GM19193 (cell line): ENCODE measurements around the gene PXN.

Experiments
- POLR2A ChIP-seq: IDR thresholded peaks from 4 replicates; pipeline ENCODE4 v1.6.1; 2011; ENCODE audit not compliant: insufficient read depth, insufficient read length; ENCODE audit errors: extremely low read depth

Gene PXN

GRCh38 chr12:120264904-120265472, 542 bp downstream of the PXN start:
- no peak for TF ChIP-seq POLR2A

GRCh38 chr12:120264086-120264903, 1.2 kb downstream of the PXN start:
- TF ChIP-seq POLR2A, result no peak

- no peak for TF ChIP-seq POLR2A
Observed at GRCh38 chr12:120263748-120264085, 1.8 kb downstream of the PXN start.

- no peak for TF ChIP-seq POLR2A
Observed at GRCh38 chr12:120262852-120263747, 2.4 kb downstream of the PXN start.

- no peak for TF ChIP-seq POLR2A
Observed at GRCh38 chr12:120261951-120262851, 3.3 kb downstream of the PXN start.

GRCh38 chr12:120260607-120261006, 4.9 kb downstream of the PXN start:
- TF ChIP-seq POLR2A, result no peak

GRCh38 chr12:120259418-120260202, 5.9 kb downstream of the PXN start:
- TF ChIP-seq POLR2A, result no peak

- no peak for TF ChIP-seq POLR2A
Observed at GRCh38 chr12:120258323-120258896, 7.1 kb downstream of the PXN start.

- no peak for TF ChIP-seq POLR2A
Observed at GRCh38 chr12:120257041-120257821, 8.3 kb downstream of the PXN start.

- TF ChIP-seq POLR2A, result no peak
Observed at GRCh38 chr12:120254809-120255208, 10.7 kb downstream of the PXN start.

GRCh38 chr12:120252071-120252906, 13.2 kb downstream of the PXN start:
- TF ChIP-seq POLR2A, result no peak
